Measurements from ENCODE around the gene CUL5. TPM values are rescaled to one million over a fixed set of nuclear protein-coding genes. Genes with fewer than 3 reads are reported as not detected.
"Not testable (repeated sequence)": the region's sequence is repeated elsewhere in the genome, so short reads cannot be mapped to it uniquely, and the experiment has no call there.

Gene CUL5
- total and polyA plus RNA-seq, 2 experiments from 2014 or later = 29.5 to 37.5 TPM

DNA sequence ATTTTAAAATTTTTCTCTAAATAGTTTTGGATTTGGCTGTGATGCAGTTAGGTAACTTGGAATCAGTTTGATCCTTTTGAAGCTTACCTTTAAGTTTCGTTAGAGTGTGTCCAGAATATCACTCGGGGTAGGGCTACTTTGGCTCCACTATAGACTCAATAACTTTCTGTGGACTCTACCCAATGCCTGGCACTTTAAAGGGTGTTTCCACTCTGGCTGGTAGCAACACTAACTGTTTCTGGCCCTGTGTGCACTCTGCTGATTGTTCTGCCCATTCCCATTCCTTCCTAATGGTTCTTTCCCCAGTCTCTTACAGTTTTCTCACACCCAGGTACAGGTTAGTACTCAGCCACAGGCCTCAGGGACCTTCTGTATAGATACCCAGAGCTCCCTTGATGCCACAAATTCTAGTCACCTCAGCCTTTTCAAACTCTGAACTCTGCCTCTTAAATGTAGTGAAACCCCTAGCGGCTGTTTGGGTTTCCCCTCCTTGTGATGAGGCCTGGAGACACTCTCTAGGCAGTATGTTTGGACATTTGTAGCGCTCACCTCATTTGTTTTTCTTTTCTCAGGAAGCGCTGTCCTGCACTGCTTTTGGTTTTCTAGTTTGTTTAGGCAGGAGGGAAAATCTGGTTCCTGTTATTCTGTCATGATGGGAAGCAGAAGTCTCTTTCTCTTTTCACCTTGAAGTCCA is 16.8 kb downstream of the CUL5 start:
- peaks cover 100% of the 10 kb centered on the region for H3K79me2 ChIP-seq (ENCODE audit: insufficient read depth)
- no peaks in the 10 kb centered on the region for H3K36me3 ChIP-seq (ENCODE audit: low read depth)
- WGBS, 2 experiments (ENCODE audit: low coverage in 1 of 2, low lambda C conversion rate in 2 of 2, missing lambda C conversion rate in 2 of 2) = 65 to 71% methylated on average over 5 of the region's 5 CpGs
- no peaks in the 10 kb centered on the region for H3K9me3 ChIP-seq (ENCODE audit: low read depth)
- no peak overlapping the region for H3K27ac ChIP-seq
- DNase-seq = no peak
- H4K20me1 ChIP-seq (ENCODE audit: insufficient read depth) = peaks cover 11% of the 10 kb centered on the region; the same call in 1 of the 2 replicates
- no peaks in the 10 kb centered on the region for H3K4me1 ChIP-seq (ENCODE audit: insufficient read depth)
- H3K27me3 ChIP-seq (replicated peaks; ENCODE audit: insufficient read depth) = no peaks in the 10 kb centered on the region
- H3F3A ChIP-seq (ENCODE audit: insufficient read depth) = no peaks in the 10 kb centered on the region
- no peak overlapping the region for H3K4me3 ChIP-seq
- H3K9me2 ChIP-seq (ENCODE audit: insufficient read depth) = no peaks in the 10 kb centered on the region
- H3K4me2 ChIP-seq (ENCODE audit: unreplicated experiment) = no peak overlapping the region
- H3K9ac ChIP-seq = no peak overlapping the region
- in situ Hi-C loops (cut with MboI) = no loop called here
- no peak for TF ChIP-seq EZH2phosphoT487 (IDR thresholded peaks at IDR 0.05; ENCODE audit: insufficient read depth, low read depth)
- TF ChIP-seq EZH2 (IDR thresholded peaks at IDR 0.05; ENCODE audit: insufficient read depth, poor library complexity, severe bottlenecking) = no peak
- no peak overlapping the region for H2AFZ ChIP-seq

DNA sequence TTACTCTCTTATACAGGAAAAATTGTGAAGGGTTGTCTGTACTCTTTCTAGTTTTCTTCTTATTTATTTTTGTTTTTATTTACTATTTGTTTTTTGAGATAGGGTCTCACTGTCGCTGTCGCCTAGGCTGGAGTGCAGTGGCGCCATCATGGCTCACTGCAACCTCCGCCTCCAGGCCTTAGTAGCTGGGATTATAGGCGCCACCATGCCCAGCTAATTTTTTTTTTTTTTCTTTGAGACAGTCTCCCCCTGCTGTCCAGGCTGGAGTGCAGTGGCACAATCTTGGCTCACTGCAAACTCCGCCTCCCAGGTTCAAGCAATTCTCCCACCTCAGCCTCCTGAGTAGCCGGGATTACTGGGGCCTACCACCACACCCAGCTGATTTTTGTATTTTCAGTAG is 18.4 kb downstream of the CUL5 start:
- Histone ChIP-seq H3K4me1 (ENCODE audit: insufficient read depth) (no peaks in the 10 kb centered on the region), H3K4me2 (ENCODE audit: unreplicated experiment) (no peak overlapping the region), H3K36me3 (ENCODE audit: low read depth) (no peaks in the 10 kb centered on the region), H3F3A (ENCODE audit: insufficient read depth) (no peaks in the 10 kb centered on the region), H3K27ac (no peak overlapping the region), H3K9me2 (ENCODE audit: insufficient read depth) (no peaks in the 10 kb centered on the region), H4K20me1 (ENCODE audit: insufficient read depth) (peaks cover 7% of the 10 kb centered on the region; the same call in 1 of the 2 replicates), H3K27me3 (replicated peaks; ENCODE audit: insufficient read depth) (no peaks in the 10 kb centered on the region), H3K79me2 (ENCODE audit: insufficient read depth) (peaks cover 100% of the 10 kb centered on the region), H3K9me3 (ENCODE audit: low read depth) (no peaks in the 10 kb centered on the region), H2AFZ (no peak overlapping the region), H3K9ac (no peak overlapping the region), H3K4me3 (no peak overlapping the region)
- DNase-seq = no peak
- in situ Hi-C loops (cut with MboI) = no loop called here
- WGBS, 2 experiments (ENCODE audit: low coverage in 1 of 2, low lambda C conversion rate in 2 of 2, missing lambda C conversion rate in 2 of 2) = 96 to 97% methylated on average over 7 of the region's 7 CpGs
- no peak for TF ChIP-seq EZH2 (IDR thresholded peaks at IDR 0.05; ENCODE audit: insufficient read depth, poor library complexity, severe bottlenecking)
- no peak for TF ChIP-seq EZH2phosphoT487 (IDR thresholded peaks at IDR 0.05; ENCODE audit: insufficient read depth, low read depth)

DNA sequence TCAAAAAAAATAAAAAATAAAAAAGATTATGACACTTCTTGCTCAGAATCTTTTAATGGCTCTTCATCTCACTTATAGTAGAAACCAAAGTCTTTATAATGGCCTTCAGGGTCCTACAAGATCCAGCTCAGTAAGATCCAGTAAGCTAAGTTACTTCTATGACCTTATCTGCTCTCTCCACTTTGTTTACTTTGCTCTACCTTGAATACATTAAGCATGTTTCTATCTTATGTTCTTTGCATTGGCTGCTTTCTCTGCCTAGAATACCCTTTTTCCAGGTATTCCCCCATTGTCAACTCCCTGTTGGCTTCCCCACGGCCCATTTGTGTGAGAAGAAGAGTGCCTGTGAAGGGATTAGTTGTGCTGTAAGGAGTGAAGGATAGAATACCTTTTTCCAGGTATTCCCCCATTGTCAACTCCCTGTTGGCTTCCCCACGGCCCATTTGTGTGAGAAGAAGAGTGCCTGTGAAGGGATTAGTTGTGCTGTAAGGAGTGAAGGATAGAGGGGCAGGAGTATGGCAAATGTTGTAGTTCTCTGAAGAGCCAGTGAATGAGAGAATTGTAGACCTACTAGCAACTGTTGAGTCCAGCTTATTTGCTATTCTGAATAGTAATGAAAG is 20.2 kb downstream of the CUL5 start:
- peaks cover 16% of the 10 kb centered on the region; the same call in 1 of the 2 replicates for H4K20me1 ChIP-seq (ENCODE audit: insufficient read depth)
- H3K27ac ChIP-seq; H3F3A ChIP-seq (ENCODE audit: insufficient read depth); H3K36me3 ChIP-seq (ENCODE audit: low read depth); H2AFZ ChIP-seq; H3K27me3 ChIP-seq (replicated peaks; ENCODE audit: insufficient read depth); H3K9me3 ChIP-seq (ENCODE audit: low read depth); H3K9me2 ChIP-seq (ENCODE audit: insufficient read depth); H3K4me3 ChIP-seq; H3K4me2 ChIP-seq (ENCODE audit: unreplicated experiment); H3K4me1 ChIP-seq (ENCODE audit: insufficient read depth); H3K9ac ChIP-seq; in situ Hi-C loops (cut with MboI); DNase-seq: not testable (repeated sequence)
- 100% methylated on average over 2 of the region's 2 CpGs for whole genome bisulfite sequencing, 2 experiments (ENCODE audit: low coverage in 1 of 2, low lambda C conversion rate in 2 of 2, missing lambda C conversion rate in 2 of 2)
- peaks cover 100% of the 10 kb centered on the region for H3K79me2 ChIP-seq (ENCODE audit: insufficient read depth)

DNA sequence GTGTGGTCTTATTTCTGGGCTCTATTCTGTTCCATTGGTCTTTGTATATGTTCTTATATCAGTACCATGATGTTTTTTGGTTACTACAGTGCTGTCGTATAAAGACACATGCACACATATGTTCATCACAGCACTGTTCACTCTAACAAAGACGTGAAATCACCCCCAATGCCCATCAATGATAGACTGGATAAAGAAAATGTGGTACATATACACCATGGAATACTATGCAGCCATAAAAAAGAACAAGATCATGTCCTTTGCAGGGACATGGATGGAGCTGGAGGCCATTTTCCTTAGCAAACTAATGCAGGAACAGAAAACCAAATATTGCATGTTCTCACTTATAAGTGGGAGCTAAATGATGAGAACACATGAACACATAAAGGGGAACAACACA is 22.9 kb downstream of the CUL5 start:
- H3K4me1 ChIP-seq (ENCODE audit: insufficient read depth); H3K27me3 ChIP-seq (replicated peaks; ENCODE audit: insufficient read depth); H3K4me2 ChIP-seq (ENCODE audit: unreplicated experiment); H3K9me2 ChIP-seq (ENCODE audit: insufficient read depth); H3K4me3 ChIP-seq; H3K9me3 ChIP-seq (ENCODE audit: low read depth); H3K27ac ChIP-seq; H3F3A ChIP-seq (ENCODE audit: insufficient read depth); in situ Hi-C loops (cut with MboI); DNase-seq; H2AFZ ChIP-seq; H3K36me3 ChIP-seq (ENCODE audit: low read depth); H3K9ac ChIP-seq: not testable (repeated sequence)
- 98 to 99% methylated on average over 2 of the region's 2 CpGs for WGBS, 2 experiments (ENCODE audit: low coverage in 1 of 2, low lambda C conversion rate in 2 of 2, missing lambda C conversion rate in 2 of 2)
- H3K79me2 ChIP-seq (ENCODE audit: insufficient read depth) = peaks cover 98% of the 10 kb centered on the region
- H4K20me1 ChIP-seq (ENCODE audit: insufficient read depth) = peaks cover 13% of the 10 kb centered on the region; the same call in 1 of the 2 replicates

Measured in GM23248 (cell line).